Neural progenitor cell (in vitro differentiated cells): ENCODE data around the gene MYORG.

Source experiments
- CTCF ChIP-seq: fragments of 200-600 bp; sonication (generic); IDR thresholded peaks from 2 replicates; pipeline ENCODE4 v1.5.1; 2017; ENCODE audit warnings: antibody characterized with exemption, mild to moderate bottlenecking
- EZH2phosphoT487 ChIP-seq: fragments of 200-600 bp; sonication (generic); IDR thresholded peaks from 2 replicates; pipeline ENCODE4 v1.6.1; 2017; ENCODE audit warnings: antibody characterized with exemption

GRCh38 chr9:34335376-34335775 is 41.3 kb downstream of the MYORG start:
- no peak for TF ChIP-seq CTCF
- no peak for TF ChIP-seq EZH2phosphoT487
